Measurements from ENCODE around the gene DCDC2C.
"Not testable (repeated sequence)": the region's sequence is repeated elsewhere in the genome, so short reads cannot be mapped to it uniquely, and the experiment has no call there.

DCDC2C gene

GRCh38 chr2:3778851-3779495 lies 75.6 kb downstream of the DCDC2C start:
- DNase-seq: no peak

DNA sequence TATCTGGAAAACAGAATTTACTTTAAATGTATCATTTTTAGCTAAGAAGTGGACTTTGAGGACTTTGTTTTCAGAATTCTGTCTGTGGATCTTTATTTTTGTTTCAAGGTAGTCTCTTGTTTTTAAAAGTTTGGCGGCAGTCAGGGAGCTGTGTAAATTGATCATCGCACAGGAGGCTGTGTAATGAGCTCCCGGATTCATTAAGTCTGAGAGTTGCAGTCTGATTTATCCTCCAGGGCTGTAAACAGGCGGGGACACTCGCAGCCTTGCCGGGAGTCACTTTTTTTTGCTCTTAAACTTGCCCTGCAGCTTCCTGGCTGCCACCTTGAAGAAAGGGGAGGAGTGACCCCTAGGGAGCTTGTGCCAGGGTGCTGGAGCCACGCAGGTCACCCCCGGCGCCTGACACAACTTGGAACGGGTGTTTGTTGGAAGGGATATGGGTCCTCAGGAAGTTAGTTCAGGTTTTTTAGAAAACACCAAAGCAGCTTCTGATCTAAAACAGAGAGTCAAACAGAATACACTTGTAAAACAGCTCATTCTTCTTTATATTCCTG lies 76.2 kb downstream of the DCDC2C start:
- DNase-seq: no peak

DNA sequence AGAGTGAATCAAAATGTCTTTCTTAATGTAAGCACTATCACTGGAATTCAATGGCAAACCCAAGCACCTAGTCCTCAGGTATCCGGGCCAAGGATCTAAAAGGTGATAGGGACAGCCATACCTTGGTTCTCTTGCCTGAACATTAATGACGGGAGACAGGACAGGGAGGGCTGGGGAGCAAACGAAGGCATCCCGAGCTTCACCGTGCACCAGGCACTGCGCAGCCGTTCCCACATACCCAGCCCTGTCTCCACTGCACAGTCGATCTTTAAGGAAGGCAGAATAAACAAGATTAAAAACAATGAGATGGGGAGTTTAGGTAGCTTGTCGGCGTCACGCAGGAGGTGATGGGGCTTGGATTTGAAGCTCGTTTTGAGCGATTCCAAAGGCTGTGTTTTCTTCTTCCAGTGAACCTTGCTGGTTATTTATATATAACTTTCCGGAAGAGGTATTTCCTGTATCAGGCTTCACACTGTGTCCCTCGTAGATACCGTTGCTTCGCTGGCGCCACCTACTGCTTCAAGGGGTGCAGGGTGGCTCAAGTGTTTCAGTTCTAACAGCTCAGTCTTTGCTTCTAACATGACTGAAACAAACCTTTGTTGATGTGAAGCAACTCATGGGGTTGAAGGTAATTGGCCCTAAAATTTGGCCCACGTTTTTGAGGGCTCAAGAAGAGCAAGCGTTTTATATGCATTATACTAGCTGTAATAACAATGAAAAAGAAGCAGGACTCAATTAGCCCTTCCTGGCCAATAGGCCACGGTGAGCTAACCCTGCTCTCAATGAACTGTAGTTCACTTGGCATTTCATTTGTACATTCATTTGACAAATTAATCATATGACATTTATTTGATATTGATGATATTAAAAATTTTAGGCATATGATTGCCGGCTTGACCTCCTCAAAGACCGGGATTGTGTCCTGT lies 77.4 kb downstream of the DCDC2C start:
- DNase-seq: peak; percentile 53

GRCh38 chr2:3784731-3785130 lies 81.4 kb downstream of the DCDC2C start:
- no peak for DNase-seq

DNA sequence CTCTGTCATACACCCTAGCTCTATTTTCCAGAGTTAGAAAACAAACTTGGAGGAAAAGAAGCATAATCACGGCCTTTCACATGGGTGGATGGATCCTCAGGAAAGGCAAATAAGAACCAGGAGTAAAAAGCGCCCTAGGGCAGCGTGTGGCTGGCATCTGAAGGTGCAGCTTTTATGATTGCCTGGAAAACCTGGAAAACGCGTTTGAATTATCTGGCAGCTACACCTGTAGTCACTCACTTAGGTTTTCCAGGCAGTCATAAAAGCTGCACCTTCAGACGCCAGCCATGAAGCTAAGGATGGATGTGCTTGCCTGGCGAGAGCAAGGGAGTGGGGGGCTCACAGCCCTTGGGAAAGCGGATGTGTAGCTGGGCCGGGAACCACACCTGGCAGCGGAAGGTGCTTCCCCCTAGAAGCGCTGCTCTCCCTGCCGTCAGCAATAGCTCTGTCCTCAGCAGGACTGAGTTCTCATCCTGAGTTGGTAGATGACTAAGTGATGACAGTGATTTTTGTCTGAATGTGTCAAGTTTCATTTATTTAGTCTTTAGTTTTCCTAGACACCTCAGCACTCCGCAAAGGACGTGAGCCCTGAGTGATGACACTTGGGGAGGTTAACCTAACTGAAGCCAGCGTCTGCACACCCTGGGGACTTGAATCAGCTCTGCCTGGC lies 82.0 kb downstream of the DCDC2C start:
- DNase-seq: no peak

DNA sequence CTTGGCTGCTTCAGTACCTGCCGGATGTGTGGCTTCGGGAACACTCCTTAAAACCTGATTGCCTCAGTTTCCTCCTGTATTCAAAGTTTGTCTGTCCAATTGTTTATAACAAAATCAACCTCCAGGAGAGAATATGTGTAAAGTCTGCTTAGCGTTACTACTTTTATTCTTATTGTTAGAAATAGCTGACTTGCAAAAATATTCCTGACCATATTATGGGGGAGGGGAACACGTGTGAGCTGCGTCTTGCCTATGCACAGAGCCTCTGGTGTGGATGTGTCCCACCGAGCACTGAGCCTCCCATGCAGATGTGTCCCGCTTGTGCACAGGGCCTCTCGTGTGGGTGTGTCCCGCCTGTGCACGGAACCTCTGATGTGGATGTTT lies 82.5 kb downstream of the DCDC2C start:
- no peak for DNase-seq

DNA sequence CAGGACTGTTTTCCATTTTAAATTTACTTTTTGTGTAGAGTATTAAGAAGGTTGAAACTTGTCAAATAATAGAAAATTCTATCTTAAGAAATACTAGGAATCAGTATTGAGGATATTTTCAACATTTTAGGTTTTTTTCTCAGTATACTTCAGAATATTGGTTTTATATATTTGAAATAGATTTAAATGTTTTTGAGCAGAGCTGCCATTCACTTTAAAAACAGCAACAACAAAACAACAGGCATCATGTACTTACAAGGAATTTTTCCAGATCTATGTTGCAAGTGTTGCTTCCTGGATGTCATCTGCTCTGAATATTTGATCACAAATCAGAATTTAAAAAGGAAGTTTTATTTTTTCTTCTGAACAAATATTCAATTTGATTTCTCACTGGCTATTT lies 84.4 kb downstream of the DCDC2C start:
- DNase-seq: no peak

GRCh38 chr2:3789256-3789655 lies 85.9 kb downstream of the DCDC2C start:
- no peak for DNase-seq

DNA sequence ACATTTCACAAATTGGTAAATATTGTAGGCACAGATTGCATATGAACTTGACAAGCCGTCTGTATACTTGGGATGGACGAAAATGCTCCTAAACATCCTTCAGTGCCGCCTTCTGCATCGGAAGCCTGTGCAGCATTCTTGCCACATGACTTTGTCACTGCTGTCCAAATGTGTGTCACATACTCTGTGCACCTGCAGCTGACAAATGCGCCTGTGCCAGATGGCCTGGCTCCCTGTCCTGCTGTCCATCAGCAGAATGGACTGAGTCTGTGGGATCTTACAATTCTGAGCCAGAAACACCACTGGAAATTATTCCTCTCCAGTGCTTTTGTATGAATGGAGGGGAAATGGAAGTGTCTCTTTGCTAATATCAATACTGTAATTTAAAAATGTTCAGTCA lies 89.9 kb downstream of the DCDC2C start:
- DNase-seq: no peak

DNA sequence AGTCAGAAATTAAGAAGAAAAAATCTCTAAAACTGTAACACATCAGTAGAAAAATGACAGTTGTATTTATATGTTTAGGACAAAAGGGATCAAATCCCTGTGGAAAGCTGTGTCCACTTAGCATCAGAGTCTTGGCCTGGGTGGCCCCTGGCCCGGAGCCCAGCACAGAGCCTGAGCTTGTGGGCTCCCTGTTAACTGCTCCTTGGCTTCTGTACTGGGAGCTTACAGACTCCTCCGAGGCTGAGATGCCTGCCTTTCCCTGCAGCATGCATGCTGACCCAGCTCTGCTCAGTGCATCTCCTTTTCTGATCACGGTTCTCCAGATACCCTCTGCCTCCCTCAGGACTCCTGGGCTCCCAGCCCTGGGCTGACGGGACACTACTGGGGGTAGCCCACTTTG lies 98.1 kb downstream of the DCDC2C start:
- no peak for DNase-seq

GRCh38 chr2:3805201-3805939 lies 102.0 kb downstream of the DCDC2C start:
- no peak for DNase-seq

DNA sequence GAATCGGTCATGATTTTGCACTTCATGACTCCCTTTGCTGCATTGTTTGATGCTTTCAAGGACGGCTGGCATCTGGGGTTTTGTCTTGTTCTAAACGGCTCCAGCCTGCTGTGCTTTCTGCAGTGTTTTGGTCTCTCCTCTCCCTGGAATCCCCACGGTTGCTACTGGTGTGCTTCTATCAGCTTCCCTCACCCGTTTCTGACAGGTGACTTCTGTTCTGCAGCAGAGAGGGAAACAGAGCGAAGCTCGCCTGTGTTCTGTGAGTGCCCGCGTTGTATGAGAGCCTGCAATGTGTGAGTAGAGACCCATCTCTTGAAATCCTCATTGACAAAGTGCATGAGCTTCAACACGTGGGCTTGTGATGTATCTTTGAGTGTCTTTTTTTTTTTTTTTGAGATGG lies 102.8 kb downstream of the DCDC2C start:
- no peak for DNase-seq

GRCh38 chr2:3806730-3807129 lies 103.4 kb downstream of the DCDC2C start:
- no peak for DNase-seq

DNA sequence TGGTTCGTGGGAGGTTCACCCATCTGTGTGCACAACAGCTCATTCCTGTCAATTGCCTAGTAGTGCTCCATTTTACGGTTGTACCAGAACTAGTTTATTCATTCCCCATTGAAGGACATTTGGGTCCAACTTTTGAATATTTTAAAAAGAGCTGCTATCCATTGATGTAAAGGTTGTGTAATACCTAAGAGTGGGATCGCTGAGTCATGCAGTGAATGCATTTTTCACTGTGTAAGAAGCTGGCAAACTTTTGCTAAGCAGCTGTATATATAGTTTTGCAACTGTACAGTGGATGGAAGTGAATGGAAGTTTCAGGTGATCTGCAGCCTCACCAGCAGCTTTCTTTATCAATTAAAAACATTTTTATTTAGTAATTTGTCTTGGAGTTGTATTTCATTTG lies 104.5 kb downstream of the DCDC2C start:
- no peak for DNase-seq

DNA sequence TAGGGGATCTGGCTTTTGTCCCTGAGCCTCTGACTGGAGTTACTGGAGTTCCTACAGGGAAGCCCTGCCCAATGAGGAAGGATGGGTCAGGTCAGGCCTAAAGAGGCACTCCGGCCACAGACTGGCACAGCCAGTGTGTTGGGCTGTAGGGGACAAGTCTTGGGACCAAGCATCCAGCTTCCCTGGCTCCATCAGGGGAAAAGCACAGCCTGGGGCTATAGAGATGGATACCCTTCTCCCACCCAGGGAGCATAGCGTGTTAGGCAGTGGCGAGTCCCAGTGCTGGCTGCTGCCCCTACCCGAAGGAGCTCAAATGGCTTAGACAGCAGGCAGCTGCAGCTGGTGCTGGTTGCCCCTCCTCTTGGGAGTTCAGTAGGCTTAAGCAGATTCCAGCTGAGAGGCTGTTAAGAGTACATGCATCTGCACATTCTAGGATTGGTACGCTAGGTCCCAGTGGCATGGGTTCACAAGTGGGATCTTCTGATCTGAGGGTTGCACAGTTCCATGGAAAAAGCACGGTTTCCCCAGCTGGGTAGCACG lies 111.4 kb downstream of the DCDC2C start:
- no peak for DNase-seq

DNA sequence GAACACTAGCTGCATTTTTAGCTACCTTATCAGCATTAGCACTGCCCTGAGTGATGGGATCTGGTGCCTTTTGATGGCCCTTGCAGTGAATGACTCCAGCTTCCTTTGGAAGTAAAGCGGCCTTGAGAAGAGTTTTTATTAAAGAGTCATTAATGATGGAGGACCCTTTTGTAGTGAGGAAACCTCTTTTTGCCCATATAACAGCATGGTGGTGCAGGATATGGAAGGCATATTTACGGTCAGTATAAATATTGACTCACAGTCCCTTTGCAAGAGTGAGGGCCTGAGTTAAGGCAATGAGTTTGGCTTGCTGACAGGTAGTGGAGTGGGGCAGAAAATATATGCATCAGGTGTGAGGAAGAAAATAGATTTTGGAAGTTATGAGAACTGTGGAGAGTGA lies 113.8 kb downstream of the DCDC2C start:
- not testable (repeated sequence) for DNase-seq

DNA sequence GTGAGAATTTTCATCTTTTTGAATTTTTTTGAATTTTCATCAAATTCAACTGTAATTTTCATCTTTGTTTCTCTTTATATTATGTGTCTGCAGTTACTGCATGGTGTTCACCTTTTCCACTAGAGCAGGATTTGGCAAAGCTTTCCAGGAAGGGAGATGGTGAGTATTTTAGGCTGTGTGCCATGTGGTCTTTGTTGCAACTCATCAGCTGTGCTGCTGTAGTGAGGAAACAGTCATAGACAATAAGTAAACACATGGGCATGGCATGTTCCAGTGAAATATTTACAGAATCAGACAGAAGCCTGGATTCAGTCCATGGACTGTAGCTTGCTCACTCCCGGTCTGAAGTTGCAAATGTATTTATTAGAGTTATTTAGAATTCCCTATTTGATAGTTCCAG lies 120.4 kb downstream of the DCDC2C start:
- no peak for DNase-seq

- DNase-seq: no peak
These were observed 124.5 kb downstream of the DCDC2C start for GRCh38 chr2:3827673-3828575.

DNA sequence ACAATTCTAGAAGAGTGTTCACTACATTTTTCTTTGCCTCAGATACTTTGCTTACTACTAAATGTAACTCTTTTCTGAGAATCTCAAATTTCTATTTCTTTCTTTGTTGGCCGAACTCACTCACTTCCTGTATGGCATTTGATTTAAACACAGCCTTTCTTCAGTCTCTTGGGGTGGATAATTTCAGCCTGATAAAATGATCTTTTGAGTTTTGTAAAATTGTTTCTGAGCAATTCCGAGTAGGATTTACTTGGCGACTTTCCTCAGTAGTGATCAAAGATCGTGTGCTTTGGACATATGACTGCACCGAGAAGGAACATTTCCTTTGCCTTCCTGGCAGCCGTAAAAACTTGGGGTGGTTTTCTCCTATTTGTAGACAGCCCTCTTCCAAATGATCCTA lies 127.4 kb downstream of the DCDC2C start:
- DNase-seq: no peak

DNA sequence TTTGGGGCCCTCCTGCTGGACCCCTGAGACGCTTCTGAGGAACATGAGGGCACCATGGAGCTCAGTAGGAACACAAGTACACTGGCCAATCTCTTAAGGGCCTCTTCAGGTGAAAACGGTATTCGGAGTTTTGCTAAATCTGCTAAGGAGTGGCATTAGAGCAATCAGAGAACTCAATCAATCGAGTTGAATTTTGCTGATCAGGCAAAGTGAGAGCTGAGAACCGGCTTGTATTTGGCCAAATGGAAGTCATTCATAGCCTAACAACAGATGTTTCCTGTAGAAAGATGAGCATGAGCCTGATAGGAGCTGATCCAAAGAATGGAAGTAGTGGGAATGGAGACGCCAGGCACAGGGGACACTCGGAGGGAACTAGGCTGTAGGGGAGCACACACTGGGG lies 133.7 kb downstream of the DCDC2C start:
- no peak for DNase-seq

GRCh38 chr2:3838348-3838747 lies 135.0 kb downstream of the DCDC2C start:
- DNase-seq: no peak

- no peak for DNase-seq
These were observed 136.1 kb downstream of the DCDC2C start for GRCh38 chr2:3839476-3839875.
